Daoy (cell line): ENCODE measurements around the gene SLC9C2. TPM values are rescaled to one million over a fixed set of nuclear protein-coding genes. Genes with fewer than 3 reads are reported as not detected.
A peak's percentile ranks its signal among the peaks of the same experiment; 100 is the strongest.
"Not testable (repeated sequence)": the region's sequence is repeated elsewhere in the genome, so short reads cannot be mapped to it uniquely, and the experiment has no call there.

Experiments
- DNase-seq: peaks from one replicate; pipeline ENCODE4 v3.0.0-alpha.2; 2015; ENCODE audit warnings: low read depth
- total RNA-seq: library from RNA; depleted of rRNA; stranded (reverse); fragments of >200 nt; shearing (Covaris generic); gene quantifications from 2 replicates; pipeline ENCODE4 v1.2.3, GENCODE V29; 2014; rRNA removed

SLC9C2 gene
- total RNA-seq = not detected in 2 replicates

- peak; percentile 30 for DNase-seq
These were observed at the start of gene SLC9C2 for GRCh38 chr1:173603056-173603591. Gene SLC9C2 (minus strand): TSS chr1:173603072. CDS start chr1:173601776, 1,296 bp downstream.

- DNase-seq = no peak
These were observed 46.2 kb upstream of the SLC9C2 start for GRCh38 chr1:173648880-173649605.

- DNase-seq = no peak
These were observed 43.8 kb upstream of the SLC9C2 start for GRCh38 chr1:173646656-173647055.

- DNase-seq = not testable (repeated sequence)
These were observed 39.7 kb upstream of the SLC9C2 start for GRCh38 chr1:173642450-173643139.

GRCh38 chr1:173639102-173639501, 36.2 kb upstream of the SLC9C2 start:
- DNase-seq = no peak

- no peak for DNase-seq
These were observed 35.5 kb upstream of the SLC9C2 start for GRCh38 chr1:173638043-173639021.

GRCh38 chr1:173637236-173638042, 34.6 kb upstream of the SLC9C2 start:
- not testable (repeated sequence) for DNase-seq

- DNase-seq = no peak
These were observed 32.2 kb upstream of the SLC9C2 start, which contains the start of gene TEX50 for GRCh38 chr1:173635116-173635515. Gene TEX50 (plus strand): TSS chr1:173635338. CDS start chr1:173635522, 184 bp downstream.

- no peak for DNase-seq
These were observed 26.0 kb upstream of the SLC9C2 start for GRCh38 chr1:173628888-173629287.

- DNase-seq = no peak
These were observed 24.4 kb upstream of the SLC9C2 start for GRCh38 chr1:173627269-173627668.

- DNase-seq = no peak
These were observed 14.0 kb upstream of the SLC9C2 start for GRCh38 chr1:173616859-173617258.

GRCh38 chr1:173613086-173613485, 10.2 kb upstream of the SLC9C2 start:
- not testable (repeated sequence) for DNase-seq

- DNase-seq = no peak
These were observed 5.8 kb upstream of the SLC9C2 start for GRCh38 chr1:173608503-173609216.

- DNase-seq = no peak
These were observed 1.3 kb downstream of the SLC9C2 start for GRCh38 chr1:173601588-173601987.

GRCh38 chr1:173596097-173596825, 6.6 kb downstream of the SLC9C2 start:
- DNase-seq = no peak

- DNase-seq = not testable (repeated sequence)
These were observed 11.7 kb downstream of the SLC9C2 start for GRCh38 chr1:173591138-173591537.

GRCh38 chr1:173590557-173590956, 12.3 kb downstream of the SLC9C2 start:
- DNase-seq = peak; percentile 60

GRCh38 chr1:173581383-173582079, 21.3 kb downstream of the SLC9C2 start:
- no peak for DNase-seq

- DNase-seq = no peak
These were observed 22.2 kb downstream of the SLC9C2 start for GRCh38 chr1:173580658-173581057.
